GM18508 (cell line): ENCODE measurements around the gene GLG1.
"Not testable (repeated sequence)": the region's sequence is repeated elsewhere in the genome, so short reads cannot be mapped to it uniquely, and the experiment has no call there.

ENCODE experiments used
- ATAC-seq: cut with Tn5 transposase; IDR thresholded peaks from one replicate; pipeline ENCODE4 v1.9.1; 2021; ENCODE audit warnings: moderate number of reproducible peaks; ENCODE audit not compliant: insufficient read depth, unreplicated experiment

The GLG1 gene

GRCh38 chr16:74577882-74578366, 29.0 kb downstream of the GLG1 start:
- ATAC-seq, result no peak

GRCh38 chr16:74575807-74576643, 30.9 kb downstream of the GLG1 start:
- ATAC-seq, result no peak

GRCh38 chr16:74575175-74575806, 31.6 kb downstream of the GLG1 start:
- ATAC-seq, result no peak

- ATAC-seq, result no peak
Observed at GRCh38 chr16:74574146-74574545, 32.8 kb downstream of the GLG1 start.

- no peak for ATAC-seq
Observed at GRCh38 chr16:74573622-74574021, 33.3 kb downstream of the GLG1 start.

GRCh38 chr16:74570412-74571301, 36.3 kb downstream of the GLG1 start:
- ATAC-seq, result no peak

GRCh38 chr16:74568961-74569631, 37.8 kb downstream of the GLG1 start:
- no peak for ATAC-seq

GRCh38 chr16:74567901-74568300, 39.0 kb downstream of the GLG1 start:
- no peak for ATAC-seq

- ATAC-seq, result no peak
Observed at GRCh38 chr16:74565378-74565777, 41.5 kb downstream of the GLG1 start.

- no peak for ATAC-seq
Observed at GRCh38 chr16:74564451-74564984, 42.4 kb downstream of the GLG1 start.

- no peak for ATAC-seq
Observed at GRCh38 chr16:74563828-74564263, 43.1 kb downstream of the GLG1 start.

- ATAC-seq, result no peak
Observed at GRCh38 chr16:74562117-74562516, 44.8 kb downstream of the GLG1 start.

- no peak for ATAC-seq
Observed at GRCh38 chr16:74561626-74562025, 45.3 kb downstream of the GLG1 start.

- ATAC-seq, result no peak
Observed at GRCh38 chr16:74560912-74561311, 46.0 kb downstream of the GLG1 start.

- no peak for ATAC-seq
Observed at GRCh38 chr16:74558873-74559272, 48.0 kb downstream of the GLG1 start.

GRCh38 chr16:74557275-74557674, 49.6 kb downstream of the GLG1 start:
- ATAC-seq, result no peak

GRCh38 chr16:74556375-74556922, 50.5 kb downstream of the GLG1 start:
- no peak for ATAC-seq

- not testable (repeated sequence) for ATAC-seq
Observed at GRCh38 chr16:74552357-74552756, 54.6 kb downstream of the GLG1 start.

GRCh38 chr16:74550227-74551019, 56.5 kb downstream of the GLG1 start:
- ATAC-seq, result not testable (repeated sequence)
